ENCODE results near the gene ENOX2. TPM values are rescaled to one million over a fixed set of nuclear protein-coding genes. Genes with fewer than 3 reads are reported as not detected.

Gene ENOX2
- total and polyA plus RNA-seq, 2 experiments from 2014 or later: 8.7 to 9.0 TPM

GRCh38 chrX:130906776-130907175 lies 3.8 kb upstream of the ENOX2 start:
- no peak for DNase-seq (ENCODE audit: low spot score)
- Histone ChIP-seq H3K9me3 (ENCODE audit: low read depth) (no peaks in the 10 kb centered on the region), H3K27ac (no peak overlapping the region), H4K20me1 (ENCODE audit: insufficient read depth, poor library complexity, severe bottlenecking) (no peaks in the 10 kb centered on the region), H2AFZ (no peak overlapping the region), H3K27me3 (no peaks in the 10 kb centered on the region), H3K4me3 (no peak overlapping the region), H3K4me1 (ENCODE audit: insufficient read depth) (no peaks in the 10 kb centered on the region), H3K36me3 (replicated peaks; ENCODE audit: insufficient read depth, low read depth) (no peaks in the 10 kb centered on the region), H3K79me2 (no peaks in the 10 kb centered on the region), H3K9me2 (replicated peaks; ENCODE audit: insufficient read depth) (no peaks in the 10 kb centered on the region), H3K4me2 (no peak overlapping the region)
- 43% methylated on average over 1 of the region's 1 CpG for WGBS (ENCODE audit: low lambda C conversion rate, missing lambda C conversion rate)
- TF ChIP-seq EZH2phosphoT487 (IDR thresholded peaks at IDR 0.05; ENCODE audit: low read depth, severe bottlenecking, unreplicated experiment): no peak

GRCh38 chrX:130902446-130902782 lies 595 bp downstream of the ENOX2 start:
- Histone ChIP-seq H3K4me3 (peak overlapping the region; percentile 32), H4K20me1 (ENCODE audit: insufficient read depth, poor library complexity, severe bottlenecking) (no peaks in the 10 kb centered on the region), H3K4me2 (peak overlapping the region; percentile 73), H3K27ac (peak overlapping the region; percentile 16), H3K36me3 (replicated peaks; ENCODE audit: insufficient read depth, low read depth) (no peaks in the 10 kb centered on the region), H2AFZ (peak overlapping the region; percentile 47), H3K9me2 (replicated peaks; ENCODE audit: insufficient read depth) (no peaks in the 10 kb centered on the region), H3K9me3 (ENCODE audit: low read depth) (no peaks in the 10 kb centered on the region), H3K27me3 (no peaks in the 10 kb centered on the region), H3K79me2 (no peaks in the 10 kb centered on the region), H3K4me1 (ENCODE audit: insufficient read depth) (no peaks in the 10 kb centered on the region)
- 52% methylated on average over 6 of the region's 11 CpGs for WGBS (ENCODE audit: low lambda C conversion rate, missing lambda C conversion rate)
- TF ChIP-seq EZH2phosphoT487 (IDR thresholded peaks at IDR 0.05; ENCODE audit: low read depth, severe bottlenecking, unreplicated experiment) (no peak), EZH2 (IDR thresholded peaks at IDR 0.05; ENCODE audit: borderline replicate concordance) (no peak)
- TF ChIP-seq, protein P1, sequence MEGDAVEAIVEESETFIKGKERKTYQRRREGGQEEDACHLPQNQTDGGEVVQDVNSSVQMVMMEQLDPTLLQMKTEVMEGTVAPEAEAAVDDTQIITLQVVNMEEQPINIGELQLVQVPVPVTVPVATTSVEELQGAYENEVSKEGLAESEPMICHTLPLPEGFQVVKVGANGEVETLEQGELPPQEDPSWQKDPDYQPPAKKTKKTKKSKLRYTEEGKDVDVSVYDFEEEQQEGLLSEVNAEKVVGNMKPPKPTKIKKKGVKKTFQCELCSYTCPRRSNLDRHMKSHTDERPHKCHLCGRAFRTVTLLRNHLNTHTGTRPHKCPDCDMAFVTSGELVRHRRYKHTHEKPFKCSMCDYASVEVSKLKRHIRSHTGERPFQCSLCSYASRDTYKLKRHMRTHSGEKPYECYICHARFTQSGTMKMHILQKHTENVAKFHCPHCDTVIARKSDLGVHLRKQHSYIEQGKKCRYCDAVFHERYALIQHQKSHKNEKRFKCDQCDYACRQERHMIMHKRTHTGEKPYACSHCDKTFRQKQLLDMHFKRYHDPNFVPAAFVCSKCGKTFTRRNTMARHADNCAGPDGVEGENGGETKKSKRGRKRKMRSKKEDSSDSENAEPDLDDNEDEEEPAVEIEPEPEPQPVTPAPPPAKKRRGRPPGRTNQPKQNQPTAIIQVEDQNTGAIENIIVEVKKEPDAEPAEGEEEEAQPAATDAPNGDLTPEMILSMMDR (IDR thresholded peaks at IDR 0.05; ENCODE audit: poor library complexity): no peak
- no peak for DNase-seq (ENCODE audit: low spot score)

DNA sequence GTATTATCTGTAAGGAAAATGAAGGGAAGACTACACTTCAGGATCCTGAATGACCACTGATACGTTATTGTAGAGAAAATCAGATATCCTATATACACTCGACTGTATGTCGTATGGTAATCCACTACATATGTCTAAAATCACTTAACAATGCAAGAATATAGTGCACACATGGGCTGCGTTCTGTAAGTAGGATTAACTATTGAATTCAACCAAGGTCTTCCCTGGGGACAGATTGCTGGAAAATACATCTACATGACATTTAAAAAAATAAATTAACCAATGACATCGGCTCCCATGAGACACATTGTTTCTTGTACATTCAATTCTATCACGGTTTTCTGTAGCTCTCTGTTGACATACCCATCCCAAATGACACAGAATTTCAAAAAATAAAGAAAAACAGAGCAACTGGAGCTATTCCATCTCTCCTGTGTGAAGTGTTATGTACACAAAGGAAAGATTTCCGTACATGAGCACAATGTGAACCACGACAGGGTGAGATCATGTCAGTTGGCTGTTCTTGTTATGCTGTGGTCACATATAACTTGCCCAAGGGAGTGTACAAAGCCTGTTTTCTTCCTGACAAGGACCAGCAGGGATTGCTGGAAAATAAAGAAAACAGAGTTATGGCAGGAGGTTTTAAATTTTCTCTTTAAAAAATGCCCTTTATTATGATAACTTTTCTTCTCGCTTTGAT lies 6.1 kb downstream of the ENOX2 start:
- 74% methylated on average over 9 of the region's 9 CpGs for WGBS (ENCODE audit: low lambda C conversion rate, missing lambda C conversion rate)
- no peaks in the 10 kb centered on the region for H3K27me3 ChIP-seq
- no peaks in the 10 kb centered on the region for H3K36me3 ChIP-seq (replicated peaks; ENCODE audit: insufficient read depth, low read depth)
- no peak overlapping the region for H3K4me3 ChIP-seq
- no peak for DNase-seq (ENCODE audit: low spot score)
- no peak overlapping the region for H2AFZ ChIP-seq
- no peaks in the 10 kb centered on the region for H3K4me1 ChIP-seq (ENCODE audit: insufficient read depth)
- no peaks in the 10 kb centered on the region for H4K20me1 ChIP-seq (ENCODE audit: insufficient read depth, poor library complexity, severe bottlenecking)
- no peaks in the 10 kb centered on the region for H3K79me2 ChIP-seq
- H3K4me2 ChIP-seq: no peak overlapping the region
- peak overlapping the region; percentile 72 for H3K27ac ChIP-seq
- no peaks in the 10 kb centered on the region for H3K9me2 ChIP-seq (replicated peaks; ENCODE audit: insufficient read depth)
- no peaks in the 10 kb centered on the region for H3K9me3 ChIP-seq (ENCODE audit: low read depth)
- TF ChIP-seq, protein P1 (IDR thresholded peaks at IDR 0.05; ENCODE audit: poor library complexity): no peak
- TF ChIP-seq EZH2 (IDR thresholded peaks at IDR 0.05; ENCODE audit: borderline replicate concordance) (no peak), EZH2phosphoT487 (IDR thresholded peaks at IDR 0.05; ENCODE audit: low read depth, severe bottlenecking, unreplicated experiment) (no peak)

DNA sequence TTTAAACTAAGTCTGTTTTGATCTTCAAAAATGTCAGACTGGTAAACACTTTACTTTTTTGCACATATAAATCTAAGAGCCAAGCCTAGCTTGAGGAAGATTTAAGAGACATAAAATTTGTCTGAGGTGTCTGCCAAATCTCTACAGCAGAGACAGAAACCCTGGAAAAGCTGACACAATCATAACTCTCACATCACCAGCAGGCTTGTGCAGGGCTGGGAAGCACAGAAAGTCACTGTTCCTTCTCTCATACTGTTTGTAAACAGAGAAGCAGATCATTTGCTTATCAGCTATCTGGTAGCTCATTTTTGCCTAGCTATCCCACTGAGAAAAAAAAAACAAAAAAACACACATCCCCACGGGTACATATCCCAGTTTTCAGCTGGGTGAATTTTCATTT lies 7.0 kb downstream of the ENOX2 start:
- H3K36me3 ChIP-seq (replicated peaks; ENCODE audit: insufficient read depth, low read depth): no peaks in the 10 kb centered on the region
- H3K4me3 ChIP-seq: no peak overlapping the region
- TF ChIP-seq, protein P1 (IDR thresholded peaks at IDR 0.05; ENCODE audit: poor library complexity): no peak
- no peak for TF ChIP-seq EZH2 (IDR thresholded peaks at IDR 0.05; ENCODE audit: borderline replicate concordance)
- H3K79me2 ChIP-seq: no peaks in the 10 kb centered on the region
- H3K4me2 ChIP-seq: peak overlapping the region; percentile 34
- no peaks in the 10 kb centered on the region for H3K4me1 ChIP-seq (ENCODE audit: insufficient read depth)
- H3K9me2 ChIP-seq (replicated peaks; ENCODE audit: insufficient read depth): no peaks in the 10 kb centered on the region
- 64% methylated on average over 1 of the region's 1 CpG for WGBS (ENCODE audit: low lambda C conversion rate, missing lambda C conversion rate)
- no peak overlapping the region for H2AFZ ChIP-seq
- H3K27me3 ChIP-seq: no peaks in the 10 kb centered on the region
- DNase-seq (ENCODE audit: low spot score): peak; percentile 12
- no peaks in the 10 kb centered on the region for H4K20me1 ChIP-seq (ENCODE audit: insufficient read depth, poor library complexity, severe bottlenecking)
- H3K27ac ChIP-seq: peak overlapping the region; percentile 72
- H3K9me3 ChIP-seq (ENCODE audit: low read depth): no peaks in the 10 kb centered on the region

All from hepatocyte (in vitro differentiated cells).